Measurements from ENCODE around the gene GPR32. TPM values are rescaled to one million over a fixed set of nuclear protein-coding genes. Genes with fewer than 3 reads are reported as not detected.
"Not testable (repeated sequence)": the region's sequence is repeated elsewhere in the genome, so short reads cannot be mapped to it uniquely, and the experiment has no call there.

The GPR32 gene
- total RNA-seq, 2 experiments from 2014 or later, result not detected

- ChIA-PET CTCF (interaction anchor here (0.7 to 1.7 kb wide), 2 partner anchors 16 to 106 kb away, joined by 3 to 5 read pairs; no protein-coding TSS in a partner anchor), POLR2A (interaction anchor here (0.7 kb wide), 1 partner anchor 196 kb away, joined by 3 read pairs; no protein-coding TSS in a partner anchor)
Observed at GRCh38 chr19:50741179-50741933, 28.9 kb upstream of the GPR32 start.

DNA sequence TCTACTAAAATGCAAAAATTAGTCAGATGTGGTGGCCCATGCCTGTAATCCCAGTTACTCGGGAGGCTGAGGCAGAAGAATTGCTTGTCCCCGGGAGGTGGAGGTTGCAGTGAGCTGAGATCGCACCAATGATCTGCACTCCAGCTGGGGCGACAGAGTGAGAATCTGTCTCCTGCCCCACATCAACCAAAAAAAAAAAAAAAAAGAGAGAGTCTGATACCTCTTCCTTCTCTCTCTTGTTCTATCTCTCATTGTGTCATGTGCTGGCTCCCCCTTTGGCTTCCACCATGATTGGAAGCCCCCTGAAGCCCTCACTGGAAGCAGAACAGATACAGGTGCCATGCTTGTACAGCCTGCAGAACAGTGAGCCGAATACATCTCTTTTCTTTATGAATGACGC lies 26.7 kb upstream of the GPR32 start:
- CTCF ChIA-PET, result no interaction called here
- POLR2A ChIA-PET, result no interaction called here

DNA sequence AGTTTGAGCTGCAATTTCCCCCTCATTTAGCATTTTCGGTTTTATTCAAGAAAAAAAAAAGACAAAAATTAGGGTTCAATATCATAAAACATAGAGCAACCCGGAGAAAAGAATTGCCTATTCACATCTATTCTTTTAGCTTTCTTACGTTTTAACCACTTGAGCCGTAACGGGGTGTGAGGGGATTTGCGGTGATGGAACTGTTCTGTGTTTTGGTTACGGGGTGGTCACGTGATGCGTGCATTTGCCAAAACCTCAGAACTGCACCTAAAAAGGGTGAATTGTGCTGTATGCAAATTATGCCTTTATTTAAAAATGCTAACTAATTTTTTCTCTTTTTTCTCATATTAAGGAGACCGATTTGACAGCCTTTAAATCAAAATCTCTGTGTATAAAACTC lies 25.0 kb upstream of the GPR32 start:
- CTCF ChIA-PET, result interaction anchor here (0.6 kb wide), 1 partner anchor 137 kb away, joined by 3 read pairs; no protein-coding TSS in a partner anchor
- POLR2A ChIA-PET, result no interaction called here

GRCh38 chr19:50747141-50747540 lies 23.1 kb upstream of the GPR32 start:
- CTCF ChIA-PET, POLR2A ChIA-PET: not testable (repeated sequence)

GRCh38 chr19:50749490-50749889 lies 20.8 kb upstream of the GPR32 start:
- ChIA-PET CTCF (no interaction called here), POLR2A (no interaction called here)

GRCh38 chr19:50750010-50750409 lies 20.3 kb upstream of the GPR32 start:
- CTCF ChIA-PET, result interaction anchor here (1.8 kb wide), 1 partner anchor 33 kb away, joined by 4 read pairs; no protein-coding TSS in a partner anchor
- POLR2A ChIA-PET, result no interaction called here

- CTCF ChIA-PET, result interaction anchor here (0.6 kb wide), 1 partner anchor 216 kb away, joined by 3 read pairs; no protein-coding TSS in a partner anchor
- POLR2A ChIA-PET, result no interaction called here
Observed at GRCh38 chr19:50753879-50754278, 16.4 kb upstream of the GPR32 start.

DNA sequence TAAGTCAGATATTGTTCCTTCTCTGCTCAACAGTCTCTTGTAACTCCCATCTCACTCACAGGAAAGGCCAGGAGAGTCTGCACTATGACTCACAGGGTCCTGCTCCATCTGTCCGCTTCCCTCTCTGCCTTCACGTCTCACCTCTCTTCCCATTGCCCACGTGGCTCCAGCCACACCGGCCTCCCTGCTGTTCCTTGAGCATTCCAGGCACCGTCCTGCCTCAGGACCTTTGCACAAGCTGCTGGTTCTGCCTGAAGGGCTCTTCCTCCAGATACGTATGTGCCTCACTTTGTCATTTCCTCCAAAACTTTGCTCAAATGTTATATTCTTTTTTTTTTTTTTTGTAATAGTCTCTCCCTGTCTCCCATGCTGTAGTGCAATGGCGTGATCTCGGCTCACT lies 14.0 kb upstream of the GPR32 start:
- POLR2A ChIA-PET, CTCF ChIA-PET: not testable (repeated sequence)

- POLR2A ChIA-PET, CTCF ChIA-PET: not testable (repeated sequence)
Observed at GRCh38 chr19:50757624-50758023, 12.6 kb upstream of the GPR32 start.

GRCh38 chr19:50759076-50759475 lies 11.2 kb upstream of the GPR32 start:
- POLR2A ChIA-PET, result not testable (repeated sequence)

DNA sequence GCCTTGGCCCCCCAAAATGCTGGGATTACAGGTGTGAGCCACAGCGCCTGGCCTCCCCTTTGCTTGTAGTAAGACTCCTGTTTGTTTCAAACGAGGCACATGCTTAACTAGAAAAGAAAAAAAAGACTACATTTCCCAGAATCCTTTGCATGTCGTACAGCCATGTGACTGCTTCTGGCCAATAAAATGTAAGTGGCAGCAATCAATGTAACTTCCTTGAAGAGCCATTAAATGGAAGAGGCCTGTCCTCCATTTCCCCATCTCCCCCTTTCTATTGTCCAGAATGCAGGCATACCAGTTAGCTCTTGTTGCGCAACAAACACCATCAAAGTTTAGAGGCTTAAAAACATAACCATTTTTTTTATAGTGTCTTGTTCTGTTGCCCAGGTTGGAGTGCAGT lies 10.4 kb upstream of the GPR32 start:
- POLR2A ChIA-PET, result no interaction called here
- CTCF ChIA-PET, result no interaction called here

More at GRCh38 chr19:50759076-50759475, 11.2 kb upstream of the GPR32 start:
- CTCF ChIA-PET, result not testable (repeated sequence)

GRCh38 chr19:50761501-50761900 lies 8.8 kb upstream of the GPR32 start:
- CTCF ChIA-PET, POLR2A ChIA-PET: not testable (repeated sequence)

DNA sequence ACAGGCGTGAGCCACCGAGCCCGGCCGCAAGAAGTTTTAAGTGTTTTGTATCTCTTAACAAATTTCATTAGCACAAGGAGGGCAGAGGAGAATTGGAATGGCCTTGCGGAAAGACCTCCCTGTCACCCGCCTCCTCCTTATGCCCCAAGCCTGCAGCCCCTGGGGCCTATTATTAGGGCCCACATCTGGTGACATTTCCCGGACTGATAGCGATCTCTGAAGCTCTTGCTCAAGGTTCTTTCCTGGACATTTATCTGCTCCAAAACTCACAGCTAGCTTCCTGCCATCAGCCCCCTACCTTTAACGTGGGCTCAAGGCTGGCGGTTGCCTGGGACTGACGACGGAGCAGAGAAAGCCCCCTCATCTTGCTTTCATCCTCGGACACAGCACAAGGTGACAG lies 6.7 kb upstream of the GPR32 start:
- CTCF ChIA-PET, POLR2A ChIA-PET: not testable (repeated sequence)

GRCh38 chr19:50764409-50764808 lies 5.9 kb upstream of the GPR32 start:
- CTCF ChIA-PET, result no interaction called here
- POLR2A ChIA-PET, result interaction anchor here (0.7 kb wide), 1 partner anchor 42 kb away, joined by 7 read pairs; no protein-coding TSS in a partner anchor

DNA sequence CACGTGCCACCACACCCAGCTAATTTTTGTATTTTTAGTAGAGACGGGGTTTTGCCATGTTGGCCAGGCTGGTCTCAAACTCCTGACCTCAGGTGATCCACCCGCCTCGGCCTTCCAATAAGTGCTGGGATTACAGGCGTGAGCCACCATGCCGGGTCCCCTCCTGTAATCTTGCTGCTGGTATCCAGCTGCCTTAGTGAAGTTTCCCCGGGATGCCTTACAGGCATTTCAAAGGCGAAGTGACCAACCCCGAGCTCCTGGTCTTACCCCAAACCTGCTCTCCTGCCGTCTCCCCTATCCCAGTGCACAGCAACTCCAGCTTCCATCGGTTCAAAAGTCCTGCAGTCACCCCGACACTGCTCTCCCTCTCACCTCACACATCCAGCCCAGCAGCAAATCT lies 3.5 kb upstream of the GPR32 start:
- POLR2A ChIA-PET, CTCF ChIA-PET: not testable (repeated sequence)

DNA sequence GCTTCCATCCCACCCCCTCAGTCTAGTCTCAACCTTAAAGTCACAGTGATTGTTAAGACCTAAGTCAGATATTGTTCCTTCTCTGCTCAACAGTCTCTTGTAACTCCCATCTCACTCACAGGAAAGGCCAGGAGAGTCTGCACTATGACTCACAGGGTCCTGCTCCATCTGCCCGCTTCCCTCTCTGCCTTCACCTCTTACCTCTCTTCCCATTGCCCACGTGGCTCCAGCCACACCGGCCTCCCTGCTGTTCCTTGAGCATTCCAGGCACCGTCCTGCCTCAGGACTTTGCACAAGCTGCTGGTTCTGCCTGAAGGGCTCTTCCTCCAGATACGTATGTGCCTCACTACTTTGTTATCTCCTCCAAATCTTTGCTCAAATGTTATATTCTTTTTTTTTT lies 3.0 kb upstream of the GPR32 start:
- POLR2A ChIA-PET, result not testable (repeated sequence)
- CTCF ChIA-PET, result interaction anchor here (0.6 kb wide), 1 partner anchor 66 kb away, joined by 4 read pairs; no protein-coding TSS in a partner anchor

- ChIA-PET POLR2A (no interaction called here), CTCF (interaction anchor here (0.6 kb wide), 1 partner anchor 67 kb away, joined by 4 read pairs; no protein-coding TSS in a partner anchor)
Observed at GRCh38 chr19:50768277-50768676, 2.0 kb upstream of the GPR32 start.

DNA sequence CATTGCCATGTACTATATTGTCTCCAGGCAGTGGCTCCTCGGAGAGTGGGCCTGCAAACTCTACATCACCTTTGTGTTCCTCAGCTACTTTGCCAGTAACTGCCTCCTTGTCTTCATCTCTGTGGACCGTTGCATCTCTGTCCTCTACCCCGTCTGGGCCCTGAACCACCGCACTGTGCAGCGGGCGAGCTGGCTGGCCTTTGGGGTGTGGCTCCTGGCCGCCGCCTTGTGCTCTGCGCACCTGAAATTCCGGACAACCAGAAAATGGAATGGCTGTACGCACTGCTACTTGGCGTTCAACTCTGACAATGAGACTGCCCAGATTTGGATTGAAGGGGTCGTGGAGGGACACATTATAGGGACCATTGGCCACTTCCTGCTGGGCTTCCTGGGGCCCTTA lies 624 bp downstream of the GPR32 start:
- ChIA-PET POLR2A (interaction anchor here (0.6 kb wide), 1 partner anchor 104 kb away, joined by 5 read pairs; no protein-coding TSS in a partner anchor), CTCF (no interaction called here)

GRCh38 chr19:50772476-50772875 lies 2.2 kb downstream of the GPR32 start:
- CTCF ChIA-PET, result no interaction called here
- POLR2A ChIA-PET, result no interaction called here

- POLR2A ChIA-PET, CTCF ChIA-PET: not testable (repeated sequence)
Observed at GRCh38 chr19:50772912-50773311, 2.6 kb downstream of the GPR32 start.

GRCh38 chr19:50773454-50773853 lies 3.2 kb downstream of the GPR32 start:
- CTCF ChIA-PET, POLR2A ChIA-PET: not testable (repeated sequence)

- ChIA-PET CTCF (no interaction called here), POLR2A (no interaction called here)
Observed at GRCh38 chr19:50776131-50776530, 5.9 kb downstream of the GPR32 start.
